Measurements from ENCODE around the gene TTBK2.

DNA sequence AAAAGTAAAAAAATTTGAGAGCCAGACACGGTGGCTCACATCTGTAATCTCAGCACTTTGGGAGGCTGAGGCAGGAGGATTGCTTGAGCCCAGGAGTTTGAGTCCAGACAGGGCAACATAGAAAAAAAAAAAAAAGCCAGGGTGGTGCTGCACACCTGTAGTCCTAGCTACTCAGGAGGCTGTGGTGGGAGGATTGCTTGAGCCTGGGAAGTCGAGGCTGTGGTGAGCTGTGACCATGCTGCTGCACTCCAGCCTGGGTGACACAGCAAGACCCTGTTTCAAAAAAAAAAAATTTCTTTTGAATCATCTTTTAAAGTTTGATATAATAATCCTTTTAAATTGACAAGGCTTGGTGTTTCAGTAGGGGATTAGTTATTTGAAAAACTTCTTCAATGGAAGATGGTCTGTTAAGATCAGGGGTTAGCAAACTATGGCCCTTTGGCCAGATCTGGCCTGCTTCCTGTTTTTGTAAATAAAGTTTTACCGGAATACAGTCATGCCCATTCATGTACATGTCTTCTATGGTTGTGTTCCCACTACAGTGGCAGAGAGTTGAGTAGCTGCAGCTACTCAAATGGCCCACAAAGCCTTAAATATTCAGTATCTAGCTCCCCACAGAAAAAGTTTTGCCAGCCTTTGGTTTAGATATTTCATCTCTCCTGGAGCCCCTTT is 212.6 kb downstream of the TTBK2 start:
- TF ChIP-seq, protein P1, sequence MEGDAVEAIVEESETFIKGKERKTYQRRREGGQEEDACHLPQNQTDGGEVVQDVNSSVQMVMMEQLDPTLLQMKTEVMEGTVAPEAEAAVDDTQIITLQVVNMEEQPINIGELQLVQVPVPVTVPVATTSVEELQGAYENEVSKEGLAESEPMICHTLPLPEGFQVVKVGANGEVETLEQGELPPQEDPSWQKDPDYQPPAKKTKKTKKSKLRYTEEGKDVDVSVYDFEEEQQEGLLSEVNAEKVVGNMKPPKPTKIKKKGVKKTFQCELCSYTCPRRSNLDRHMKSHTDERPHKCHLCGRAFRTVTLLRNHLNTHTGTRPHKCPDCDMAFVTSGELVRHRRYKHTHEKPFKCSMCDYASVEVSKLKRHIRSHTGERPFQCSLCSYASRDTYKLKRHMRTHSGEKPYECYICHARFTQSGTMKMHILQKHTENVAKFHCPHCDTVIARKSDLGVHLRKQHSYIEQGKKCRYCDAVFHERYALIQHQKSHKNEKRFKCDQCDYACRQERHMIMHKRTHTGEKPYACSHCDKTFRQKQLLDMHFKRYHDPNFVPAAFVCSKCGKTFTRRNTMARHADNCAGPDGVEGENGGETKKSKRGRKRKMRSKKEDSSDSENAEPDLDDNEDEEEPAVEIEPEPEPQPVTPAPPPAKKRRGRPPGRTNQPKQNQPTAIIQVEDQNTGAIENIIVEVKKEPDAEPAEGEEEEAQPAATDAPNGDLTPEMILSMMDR (IDR thresholded peaks at IDR 0.05) = no peak
- TF ChIP-seq POLR2A (IDR thresholded peaks at IDR 0.05) = no peak

Data from body of pancreas (tissue), 4 donors.